Kidney tubule cell (primary cell): Measurements from ENCODE around the gene FAM20C.
"Not testable (repeated sequence)": the region's sequence is repeated elsewhere in the genome, so short reads cannot be mapped to it uniquely, and the experiment has no call there.

Source experiments
- DNase-seq: peaks from one replicate; pipeline ENCODE4 v3.0.0-alpha.2; 2018; ENCODE audit warnings: low spot score

FAM20C gene

GRCh38 chr7:293681-294439 is 101.5 kb downstream of the FAM20C start:
- no peak for DNase-seq

DNA sequence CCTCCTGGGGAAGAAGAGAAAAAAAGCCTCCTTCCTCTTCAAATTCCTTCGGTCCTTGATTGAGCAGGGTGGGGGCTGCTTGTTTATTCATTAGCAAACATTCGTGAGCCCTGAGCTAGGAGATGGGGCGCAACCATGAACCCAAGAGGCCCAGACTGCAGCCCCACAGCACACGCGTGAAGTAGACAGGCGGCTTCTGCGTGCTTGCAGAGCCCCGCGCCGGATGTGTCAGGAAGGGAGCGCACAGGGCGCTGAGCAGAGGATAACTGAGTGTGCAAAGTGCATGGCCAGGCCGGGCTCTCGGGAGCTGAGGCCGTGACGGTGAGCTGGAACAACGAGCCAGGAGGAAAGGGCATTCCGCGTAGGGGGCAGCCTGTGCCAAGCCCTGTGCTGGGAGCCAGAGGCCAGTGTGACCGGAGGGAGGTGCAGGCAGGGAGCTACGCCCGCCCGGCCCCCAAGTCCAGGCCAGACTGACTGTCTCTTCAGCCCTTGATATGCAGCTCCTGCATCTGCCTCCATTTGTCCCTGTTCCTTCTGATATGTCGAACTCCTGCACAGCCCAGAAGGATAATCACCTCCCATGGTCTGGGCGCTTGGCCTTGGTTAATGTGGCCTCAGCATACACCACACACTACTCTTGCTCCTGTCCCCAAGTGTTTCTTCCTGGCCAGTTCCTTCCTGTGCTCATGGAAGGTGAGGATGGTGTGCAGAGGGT is 102.2 kb downstream of the FAM20C start:
- DNase-seq, result no peak

- no peak for DNase-seq
Observed at GRCh38 chr7:295155-296154, 103.1 kb downstream of the FAM20C start.

DNA sequence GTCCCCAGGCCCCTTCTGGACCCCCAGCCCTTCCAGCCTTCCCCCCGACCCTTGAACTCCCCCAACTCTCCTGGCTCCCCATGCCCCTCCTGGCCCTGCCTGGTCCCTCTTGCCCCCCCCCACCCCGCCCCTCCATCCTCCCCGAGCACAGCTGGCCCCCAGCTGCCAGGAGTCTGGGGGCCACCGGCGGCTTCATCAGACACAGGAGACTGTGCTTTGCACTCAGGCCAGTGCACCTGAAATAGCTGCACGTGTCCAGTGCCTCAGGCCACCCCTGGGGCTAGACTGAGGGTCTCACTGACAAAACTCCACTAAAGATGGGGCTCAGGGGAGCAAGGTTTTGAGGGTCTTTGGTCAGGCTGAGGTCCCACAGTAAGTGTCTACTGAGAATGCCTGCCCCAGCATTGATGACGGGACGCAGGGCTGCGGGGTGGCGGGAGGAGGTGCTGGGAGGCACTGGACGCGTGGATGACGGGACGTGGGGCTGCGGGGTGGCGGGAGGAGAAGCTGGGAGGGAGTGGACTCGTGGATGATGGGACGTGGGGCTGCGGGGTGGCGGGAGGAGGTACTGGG is 104.1 kb downstream of the FAM20C start:
- no peak for DNase-seq

GRCh38 chr7:297141-297540 is 104.8 kb downstream of the FAM20C start:
- not testable (repeated sequence) for DNase-seq

DNA sequence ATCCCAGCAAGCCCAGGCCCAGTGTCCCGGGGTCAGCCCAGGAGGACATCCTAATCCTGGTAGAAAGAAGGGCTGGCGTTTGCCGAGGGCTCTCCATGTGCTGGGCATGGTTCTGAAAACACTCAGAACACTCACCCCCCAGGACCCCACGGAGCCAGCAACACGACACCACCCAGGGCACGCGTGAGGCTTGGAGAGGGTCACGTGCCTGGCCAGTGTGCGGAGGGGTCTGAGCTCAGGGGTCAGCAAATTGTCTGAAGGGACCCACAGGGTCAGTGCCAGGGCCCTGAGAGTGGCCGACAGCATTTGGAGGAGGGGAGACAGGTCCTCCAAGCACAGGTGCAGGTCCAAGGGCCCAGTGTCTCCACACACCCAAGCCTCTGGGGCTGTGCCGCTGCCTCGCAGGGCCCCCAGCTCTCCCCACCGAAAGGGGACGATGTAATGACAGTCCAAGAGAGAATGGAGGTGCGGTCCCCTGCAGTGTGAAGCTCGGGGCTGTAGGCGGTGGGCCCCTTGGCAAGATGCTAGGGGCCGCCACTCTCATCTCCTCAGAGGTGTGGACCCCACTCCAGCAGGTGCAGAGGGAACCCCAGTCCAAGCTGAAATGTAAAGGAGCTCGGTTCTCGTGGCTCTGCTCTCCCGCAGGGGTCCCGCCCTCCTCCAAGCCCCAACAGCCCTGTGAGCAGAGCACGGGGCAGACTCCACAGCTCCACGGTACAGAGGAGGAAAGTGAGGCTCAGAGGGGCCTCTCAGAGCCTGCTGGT is 105.4 kb downstream of the FAM20C start:
- no peak for DNase-seq

GRCh38 chr7:298375-298702 is 106.0 kb downstream of the FAM20C start:
- no peak for DNase-seq

GRCh38 chr7:298743-299142 is 106.4 kb downstream of the FAM20C start:
- DNase-seq, result no peak

GRCh38 chr7:299169-299568 is 106.8 kb downstream of the FAM20C start:
- no peak for DNase-seq

DNA sequence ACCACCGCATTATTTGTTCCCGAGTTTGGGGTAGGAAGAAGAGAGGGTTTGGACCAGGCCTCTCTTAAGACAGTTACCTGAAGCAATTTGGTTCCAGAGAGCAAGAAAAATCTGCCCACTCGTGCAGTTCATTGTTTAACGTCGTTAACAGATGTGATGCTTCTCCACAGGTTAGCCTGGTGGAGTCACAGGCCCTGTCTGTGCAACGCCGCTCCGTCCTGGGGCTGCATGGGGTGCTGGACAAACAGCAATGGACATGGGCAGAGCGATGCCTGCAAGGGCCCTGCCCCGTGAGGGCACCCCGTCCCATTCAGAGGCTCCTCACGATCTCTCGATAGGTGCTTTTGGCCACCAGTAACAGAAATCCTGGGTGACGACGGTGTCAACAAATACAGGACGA is 107.3 kb downstream of the FAM20C start:
- DNase-seq, result no peak

DNA sequence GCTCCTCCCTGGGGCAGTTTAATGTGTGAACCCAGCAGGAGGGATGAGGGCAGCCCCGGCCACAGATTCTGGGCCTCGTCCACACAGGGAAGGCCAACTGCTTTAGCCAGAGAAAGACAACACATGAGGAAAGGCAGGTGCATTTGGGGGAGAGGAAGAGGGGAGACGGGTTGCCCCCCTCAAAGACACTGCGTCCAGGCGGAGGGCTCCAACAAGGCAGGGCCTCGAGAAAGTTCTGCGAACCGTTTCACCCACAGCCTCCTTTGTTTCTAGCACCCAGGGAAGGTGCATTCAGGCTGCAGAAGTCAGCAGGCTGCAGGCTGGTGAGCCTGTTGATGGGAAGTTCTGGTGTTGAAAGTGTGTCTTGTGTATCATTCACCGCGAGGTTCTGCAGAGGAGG is 107.7 kb downstream of the FAM20C start:
- no peak for DNase-seq

GRCh38 chr7:300546-301290 is 108.3 kb downstream of the FAM20C start:
- no peak for DNase-seq

DNA sequence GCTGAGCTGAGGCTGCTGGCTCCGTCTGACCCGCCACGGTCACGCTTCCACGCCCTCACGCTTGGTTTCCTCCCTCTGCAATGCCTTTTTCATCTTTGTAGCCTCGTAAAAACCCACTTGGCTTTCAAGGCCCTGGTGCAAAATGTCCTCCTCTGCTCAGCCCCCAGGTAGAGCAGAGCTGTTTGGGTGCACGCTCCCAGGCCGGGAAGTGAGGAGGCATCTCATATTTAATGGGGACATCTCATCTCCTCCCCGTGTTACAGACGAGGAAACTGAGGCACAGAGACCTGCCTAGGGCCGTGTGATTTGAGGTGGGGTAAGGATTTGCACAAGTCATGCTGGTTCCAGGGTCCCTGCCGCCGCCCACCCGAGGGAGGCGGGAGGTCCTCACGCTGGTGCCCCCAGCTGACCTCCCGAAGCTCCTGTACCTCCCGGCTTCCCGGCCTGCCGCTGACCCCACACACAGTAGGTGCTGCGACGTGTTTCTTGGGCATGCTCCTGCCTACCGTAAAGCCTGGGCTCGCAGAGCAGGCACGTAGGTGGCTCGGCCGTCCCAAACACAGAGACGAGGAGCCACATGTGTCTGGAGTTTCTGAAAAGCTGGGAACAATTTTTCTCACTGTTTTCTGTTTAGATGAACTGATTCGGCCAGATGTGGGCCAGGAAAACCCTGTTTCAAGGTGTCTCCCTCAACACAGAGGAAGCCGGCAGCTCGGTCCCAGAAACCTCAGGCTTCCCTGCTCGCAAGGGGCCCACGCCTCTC is 109.1 kb downstream of the FAM20C start:
- DNase-seq, result no peak

- no peak for DNase-seq
Observed at GRCh38 chr7:302054-302992, 110.0 kb downstream of the FAM20C start.

- DNase-seq, result no peak
Observed at GRCh38 chr7:303425-303824, 111.1 kb downstream of the FAM20C start.

- no peak for DNase-seq
Observed at GRCh38 chr7:303884-304573, 111.7 kb downstream of the FAM20C start.

GRCh38 chr7:304574-305409 is 112.4 kb downstream of the FAM20C start:
- DNase-seq, result no peak
